C4-2B (cell line): Measurements from ENCODE around the gene FNIP2.

Experiments
- CTCF ChIP-seq: fragments of 450-650 bp; conservative IDR thresholded peaks from 2 replicates; pipeline ENCODE4 v1.5.1; 2017; ENCODE audit warnings: mild to moderate bottlenecking
- ZFX ChIP-seq: fragments of 450-650 bp; IDR thresholded peaks from 2 replicates; pipeline ENCODE4 v1.6.1; 2017

- TF ChIP-seq CTCF (no peak), ZFX (no peak)
These were observed 101.4 kb downstream of the FNIP2 start for GRCh38 chr4:158870282-158870625.
